Mesenteric fat pad (tissue), 1 donor: Measurements from ENCODE around the gene AK4. TPM values are rescaled to one million over a fixed set of nuclear protein-coding genes. Genes with fewer than 3 reads are reported as not detected.
"Not testable (repeated sequence)": the region's sequence is repeated elsewhere in the genome, so short reads cannot be mapped to it uniquely, and the experiment has no call there.

ENCODE experiments used
- DNase-seq: peaks from one replicate; pipeline ENCODE4 v3.0.0-alpha.2; 2020; ENCODE audit warnings: low spot score
- long read RNA-seq: library from polyadenylated mRNA; unstranded; transcript quantifications from one replicate; pipeline ENCODE4 v2.0.0, GENCODE V29; 2020
- total RNA-seq: library from RNA; stranded (reverse); fragmentation: NEBNext Ultra II Directional; extraction: Animal tissue kit (Norgen Biotek cat#: 25700); gene quantifications from one replicate; pipeline ENCODE4 v1.2.1, GENCODE V29; 2021
- donor health status: DM: yes; HTN: yes; CAD: no.

AK4 gene
- 101 TPM for total RNA-seq
- long read RNA-seq, full-length matches to known transcripts, result 135 of 165 reads
- long read RNA-seq, partial matches to known transcripts, result 1 of 165 reads
- long read RNA-seq, other reads (novel, unspliced or antisense), result 29 of 165 reads

DNA sequence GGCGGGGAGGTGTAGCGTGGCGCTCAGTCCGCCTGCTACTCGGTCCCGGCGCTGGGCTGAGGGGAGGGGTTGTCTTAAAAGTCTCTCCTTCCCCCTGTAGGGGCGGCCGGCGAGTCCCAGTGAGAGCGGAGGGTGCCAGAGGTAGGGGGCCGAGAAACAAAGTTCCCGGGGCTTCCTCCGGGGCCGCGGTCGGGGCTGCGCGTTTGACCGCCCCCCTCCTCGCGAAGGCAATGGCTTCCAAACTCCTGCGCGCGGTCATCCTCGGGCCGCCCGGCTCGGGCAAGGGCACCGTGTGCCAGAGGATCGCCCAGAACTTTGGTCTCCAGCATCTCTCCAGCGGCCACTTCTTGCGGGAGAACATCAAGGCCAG is at the start of gene AK4:
AK4 (plus strand) TSS at position 26 of the 370 bp plus-strand sequence; CDS start at position 231, 205 bp downstream.
- not testable (repeated sequence) for DNase-seq

DNA sequence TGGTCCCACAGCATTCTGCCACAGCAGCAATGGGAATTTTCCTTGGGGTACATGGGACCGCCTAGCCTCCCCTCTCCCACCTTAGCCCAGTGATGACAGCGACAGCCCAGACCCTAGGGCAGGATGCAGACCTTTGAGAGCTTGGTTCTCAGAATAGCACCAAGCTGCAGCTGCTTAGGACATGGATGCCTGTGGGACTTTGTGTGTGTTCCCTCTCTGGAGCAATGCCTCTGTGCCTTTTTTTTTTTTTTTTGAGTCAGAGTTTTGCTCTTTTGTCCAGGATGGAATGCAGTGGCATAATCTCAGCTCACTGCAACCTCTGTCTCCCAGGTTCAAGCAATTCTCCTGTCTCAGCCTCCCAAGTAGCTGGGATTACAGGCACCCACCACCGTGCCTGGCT is 44.2 kb upstream of the AK4 start:
- DNase-seq, result no peak

DNA sequence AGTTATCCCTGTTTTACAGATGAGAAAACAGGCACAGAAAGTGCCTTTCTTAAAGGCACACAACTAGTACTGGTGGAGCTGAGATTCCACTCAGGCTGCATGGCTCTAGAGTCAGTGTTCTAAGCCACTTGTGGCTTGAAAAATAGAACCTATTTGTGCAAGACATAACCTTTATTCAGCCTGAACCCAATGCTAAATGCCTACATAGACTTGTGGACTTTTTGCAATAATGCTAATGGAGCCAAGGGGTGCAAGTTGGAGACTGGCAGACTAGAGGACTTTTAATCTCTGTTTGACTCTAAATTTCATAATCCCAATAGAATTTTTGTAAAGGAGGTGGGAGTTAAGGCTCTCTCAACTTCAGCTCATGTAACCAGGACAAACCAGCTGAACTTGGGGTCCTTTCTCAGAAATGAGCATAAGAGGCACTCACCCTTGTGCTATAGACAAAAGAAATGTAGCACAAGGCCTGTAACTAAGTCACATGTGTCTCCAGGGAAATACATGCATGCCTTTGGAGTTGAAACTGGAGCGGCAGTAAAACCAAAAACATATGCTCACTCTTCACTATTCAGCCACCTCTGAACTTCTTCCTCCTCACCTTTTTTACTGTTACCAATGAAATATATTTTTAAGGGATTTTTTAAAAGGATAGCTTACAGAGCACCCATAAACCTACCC is 43.0 kb upstream of the AK4 start:
- no peak for DNase-seq

DNA sequence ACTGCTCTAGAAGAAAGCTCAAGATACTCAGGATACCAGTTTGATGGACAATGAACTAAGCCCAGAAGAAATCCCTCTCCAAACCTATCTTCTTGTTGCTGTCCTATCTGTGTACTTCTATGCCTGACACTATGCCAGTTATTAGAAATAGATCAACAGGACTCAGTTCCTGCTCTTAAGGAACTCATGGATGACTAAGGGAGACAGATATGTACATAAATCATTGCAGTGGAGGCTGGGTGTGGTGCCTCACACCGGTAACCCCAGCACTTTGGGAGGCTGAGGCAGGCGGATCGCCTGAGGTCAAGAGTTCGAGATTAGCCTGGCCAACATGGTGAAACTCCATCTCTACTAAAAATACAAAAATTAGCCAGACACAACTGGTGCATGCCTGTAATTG is 42.4 kb upstream of the AK4 start:
- DNase-seq, result no peak

DNA sequence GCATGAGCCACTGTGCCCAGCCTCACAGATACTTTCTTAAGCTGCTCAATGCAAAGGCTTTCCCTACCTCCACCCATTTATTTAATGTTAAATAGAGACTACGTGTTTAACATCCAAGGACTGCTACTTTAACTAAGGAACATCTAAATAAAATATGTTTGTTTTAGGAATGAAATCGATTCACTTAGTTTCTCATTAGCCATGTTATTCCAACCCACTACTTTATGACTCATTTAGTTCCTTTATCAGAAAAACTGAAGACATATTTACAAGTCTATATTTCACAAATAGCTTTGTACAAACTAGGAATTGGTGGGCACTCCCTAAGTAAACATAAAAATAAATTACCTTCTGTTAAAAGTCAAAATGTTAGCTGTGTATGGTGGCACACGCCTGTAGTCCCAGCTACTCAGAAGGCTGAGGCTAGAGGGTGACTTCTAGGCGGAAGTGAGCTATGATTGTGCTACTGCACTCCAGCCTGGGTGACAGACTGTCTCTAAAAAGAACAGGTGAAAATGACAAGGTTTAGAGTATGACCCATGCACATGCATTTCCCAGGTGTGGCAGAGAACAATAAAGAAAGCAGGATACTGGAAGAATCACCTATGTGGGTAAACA is 39.9 kb upstream of the AK4 start:
- DNase-seq, result no peak

DNA sequence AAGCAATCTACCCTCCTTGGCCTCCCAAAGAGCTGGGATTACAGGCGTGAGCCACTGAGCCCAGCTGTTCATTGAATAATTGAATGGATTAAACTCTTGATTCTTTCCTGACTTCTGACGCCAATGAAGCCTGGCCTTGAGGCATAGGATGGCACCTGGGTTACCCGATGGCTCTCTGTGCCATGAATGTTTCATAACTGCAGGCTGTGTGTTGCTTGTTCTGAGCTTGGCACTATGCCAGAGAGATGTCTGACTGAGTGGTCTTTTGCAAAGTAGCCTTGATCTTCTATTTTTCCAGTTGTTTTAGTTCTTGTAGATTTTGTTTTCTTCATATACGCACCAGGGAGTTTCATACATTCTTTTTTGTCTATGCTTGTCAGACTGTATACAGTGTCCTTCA is 38.5 kb upstream of the AK4 start:
- no peak for DNase-seq

DNA sequence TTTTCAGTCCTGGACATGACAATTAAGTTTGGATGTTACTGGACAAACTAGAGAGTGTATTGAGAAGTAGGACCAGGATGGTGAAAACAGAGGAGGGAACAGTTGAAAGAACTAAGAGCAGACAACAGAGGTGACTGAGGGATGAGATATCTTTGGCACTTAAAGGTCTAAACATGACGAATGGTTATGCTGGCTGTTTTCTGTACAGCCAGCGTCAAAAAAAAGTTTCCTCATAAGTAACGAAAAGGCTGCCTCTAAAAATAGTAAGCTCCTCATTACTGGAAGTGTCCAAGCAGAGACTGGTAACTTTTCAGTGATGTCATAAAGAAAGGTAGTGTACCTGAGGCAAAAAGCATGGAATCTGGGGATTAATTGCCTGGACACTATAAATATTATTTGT is 35.2 kb upstream of the AK4 start:
- DNase-seq, result no peak

DNA sequence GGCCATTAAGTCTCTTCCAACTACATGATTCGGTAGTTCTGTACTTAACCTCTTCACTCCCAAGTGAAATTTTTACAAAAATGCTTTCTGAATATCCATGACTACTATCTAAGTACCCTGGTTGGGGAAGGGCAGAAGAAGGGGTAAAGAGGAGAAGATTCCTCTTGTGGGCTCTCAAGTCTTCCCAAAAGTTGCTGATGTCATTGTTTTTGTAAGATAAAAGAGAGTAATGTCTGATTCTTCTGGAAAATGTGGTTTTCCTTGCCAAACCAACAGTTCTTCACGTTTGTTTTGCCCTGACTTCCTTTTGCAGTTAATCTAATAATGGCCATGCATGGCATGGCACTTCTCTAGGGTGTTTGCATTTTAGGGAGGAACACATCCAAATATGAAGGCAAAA is 34.7 kb upstream of the AK4 start:
- DNase-seq, result no peak

DNA sequence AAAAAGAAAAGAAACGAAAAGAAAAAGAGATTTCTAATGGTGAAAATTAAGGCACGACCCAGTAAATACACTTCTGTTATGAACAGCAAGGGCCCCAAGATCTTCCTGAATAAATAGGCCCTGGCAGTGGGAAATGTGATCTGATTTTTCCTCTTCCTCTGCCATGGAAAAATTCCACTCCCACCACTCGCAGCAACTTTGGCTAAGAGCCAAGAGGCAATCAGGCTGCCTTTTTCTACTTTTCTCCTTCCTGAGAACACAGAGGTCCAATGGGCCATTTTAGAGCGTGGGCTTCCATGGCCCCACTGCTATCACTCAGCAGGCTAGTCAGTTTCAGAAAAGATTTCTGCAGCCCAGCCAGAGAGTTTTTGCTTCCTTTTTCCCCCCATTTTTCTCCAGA is 33.7 kb upstream of the AK4 start:
- DNase-seq, result no peak

DNA sequence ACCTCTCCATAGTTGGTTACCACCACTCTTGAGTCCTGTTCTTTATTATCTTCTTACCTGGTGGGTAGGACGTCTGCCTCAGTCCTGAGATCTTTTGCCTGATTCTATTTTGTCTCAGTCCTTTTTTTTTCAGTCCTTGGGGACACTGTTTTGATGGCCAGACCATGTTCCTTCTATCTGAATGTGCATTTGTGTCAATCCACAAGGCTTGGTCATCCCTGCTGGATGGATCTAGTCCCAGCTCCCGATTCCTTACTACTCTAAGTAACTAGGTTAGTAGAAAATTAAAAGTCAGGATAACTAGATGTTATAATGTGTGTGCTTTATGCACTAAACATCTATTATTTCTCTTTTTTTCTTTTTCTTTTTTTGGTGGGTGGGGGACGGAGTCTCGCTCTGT is 28.1 kb upstream of the AK4 start:
- no peak for DNase-seq

DNA sequence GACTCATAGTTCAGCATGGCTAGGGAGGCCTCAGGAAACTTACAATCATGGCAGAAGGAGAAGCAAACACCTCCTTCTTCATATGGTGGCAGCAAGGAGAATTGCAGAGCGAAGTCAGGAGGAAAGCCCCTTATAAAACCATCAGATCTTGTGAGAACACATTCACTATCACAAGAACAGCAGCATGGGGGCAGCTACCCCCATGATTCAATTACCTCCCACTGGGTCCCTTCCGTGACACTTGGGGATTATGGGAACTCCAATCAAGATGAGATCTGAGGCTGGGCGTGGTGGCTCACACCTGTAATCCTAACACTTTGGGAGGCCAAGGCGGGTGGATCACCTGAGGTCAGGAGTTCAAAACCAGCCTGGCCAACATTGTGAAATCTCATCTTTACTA is 18.9 kb upstream of the AK4 start:
- not testable (repeated sequence) for DNase-seq

DNA sequence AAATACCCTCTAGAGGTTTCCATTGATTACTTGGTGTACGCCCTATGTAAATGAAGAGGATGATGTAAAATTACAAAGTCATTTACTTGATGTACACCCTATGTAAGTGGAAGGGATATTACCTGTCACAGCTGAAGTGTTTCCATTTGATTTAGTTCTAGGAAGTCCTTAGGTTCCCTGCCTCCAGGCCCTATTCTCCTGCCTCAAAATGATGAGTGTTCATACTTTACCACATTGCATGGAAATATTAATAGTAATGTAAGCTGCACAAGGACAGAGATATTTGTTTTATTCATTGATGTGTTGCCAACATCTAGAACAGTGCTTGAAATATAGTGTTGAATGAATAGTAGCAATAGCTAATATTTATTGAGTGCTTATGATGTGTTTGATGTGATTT is 9.5 kb upstream of the AK4 start:
- DNase-seq, result no peak

DNA sequence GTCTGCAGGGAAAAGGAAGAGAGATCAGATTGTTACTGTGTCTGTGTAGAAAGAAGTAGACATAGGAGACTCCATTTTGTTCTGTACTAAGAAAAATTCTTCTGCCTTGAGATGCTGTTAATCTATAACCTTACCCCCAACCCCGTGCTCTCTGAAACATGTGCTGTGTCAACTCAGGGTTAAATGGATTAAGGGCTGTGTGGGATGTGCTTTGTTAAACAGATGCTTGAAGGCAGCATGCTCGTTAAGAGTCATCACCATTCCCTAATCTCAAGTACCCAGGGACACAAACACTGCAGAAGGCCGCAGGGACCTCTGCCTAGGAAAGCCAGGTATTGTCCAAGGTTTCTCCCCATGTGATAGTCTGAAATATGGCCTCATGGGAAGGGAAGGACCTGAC is 8.2 kb upstream of the AK4 start:
- not testable (repeated sequence) for DNase-seq

DNA sequence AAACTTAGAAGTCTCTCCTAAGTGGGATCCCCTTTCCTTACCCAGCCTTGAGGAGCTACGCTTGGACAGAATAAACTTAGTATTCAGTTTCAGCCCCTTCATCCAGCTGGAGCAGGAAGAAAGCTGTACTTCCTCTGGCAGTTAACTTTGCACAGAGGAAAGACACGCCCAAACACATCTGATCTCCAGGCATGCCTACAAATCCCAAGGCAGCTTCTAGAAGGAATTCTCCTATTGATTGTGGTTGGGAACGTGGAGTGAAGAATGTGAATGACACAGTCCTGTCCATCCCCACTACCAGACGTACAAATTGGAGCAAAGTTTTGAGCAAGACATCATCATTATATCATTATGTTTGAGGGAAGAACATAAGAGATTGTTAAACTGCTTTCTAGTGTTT is 6.6 kb upstream of the AK4 start:
- DNase-seq, result no peak

DNA sequence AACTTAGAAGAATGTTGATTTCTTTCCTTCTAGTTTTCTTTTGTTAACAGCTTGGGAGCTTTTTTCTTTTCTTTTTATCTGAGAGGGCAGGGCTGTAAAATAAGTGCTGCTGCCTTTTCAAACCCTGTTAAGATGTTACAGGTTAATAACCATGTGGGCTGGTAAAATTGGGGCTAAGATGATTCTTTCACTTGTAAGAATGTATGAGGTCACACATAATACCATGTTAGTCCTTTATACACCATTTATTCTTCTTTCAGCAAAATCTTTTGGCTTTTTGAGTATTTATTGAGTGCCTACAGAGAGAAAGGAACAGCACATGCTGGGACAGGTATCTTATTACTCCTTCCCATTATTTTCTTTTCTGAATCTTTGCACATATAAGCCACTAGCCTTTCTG is 6.1 kb upstream of the AK4 start:
- DNase-seq, result no peak

DNA sequence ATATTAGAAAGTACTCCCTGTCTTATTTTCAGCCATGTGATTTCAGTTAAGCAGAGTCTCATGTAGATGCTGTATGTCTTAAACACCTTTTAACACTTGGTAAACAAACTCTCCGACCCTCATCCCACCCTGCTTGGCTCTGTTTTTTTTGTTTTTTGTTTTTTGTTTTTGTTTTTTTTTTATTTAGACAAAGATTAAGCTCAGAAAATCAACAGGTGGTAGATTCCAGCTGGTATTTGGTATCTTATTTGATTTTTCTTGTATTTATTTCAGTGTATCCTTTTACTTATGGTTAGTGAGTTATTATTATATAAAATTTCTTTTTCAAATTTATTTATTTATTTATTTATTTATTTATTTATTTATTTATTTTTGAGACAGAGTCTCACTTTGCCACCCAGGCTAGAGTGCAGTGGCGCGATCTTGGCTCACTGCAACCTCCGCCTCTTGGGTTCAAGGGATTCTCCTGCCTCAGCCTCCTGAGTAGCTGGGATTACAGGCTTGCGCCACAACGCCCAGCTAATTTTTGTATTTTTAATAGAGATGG is 4.8 kb upstream of the AK4 start:
- DNase-seq, result not testable (repeated sequence)

DNA sequence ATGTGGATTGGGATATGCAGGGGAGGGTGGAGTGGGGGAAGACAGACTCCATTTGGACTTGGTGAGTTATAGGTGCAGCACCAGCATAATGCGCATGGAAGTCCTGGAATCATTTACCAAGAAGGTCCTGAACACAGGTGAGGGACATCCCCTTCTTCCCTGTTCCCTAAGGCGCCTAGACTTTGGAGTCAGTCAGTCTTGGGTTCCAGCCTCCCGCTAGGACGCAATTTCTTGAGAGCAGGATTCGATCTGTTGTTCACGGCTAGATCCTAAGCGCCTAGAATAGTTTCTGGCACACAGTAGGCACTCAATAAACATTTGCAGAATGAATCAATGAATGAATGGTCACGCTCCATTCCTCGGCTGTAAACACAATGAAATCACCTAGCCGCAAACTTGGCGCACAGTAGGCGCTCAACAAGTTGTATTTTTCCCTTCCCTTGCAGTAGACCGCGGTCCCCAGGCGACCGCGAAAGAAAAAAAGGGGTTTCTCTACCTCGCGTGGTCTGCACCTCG is 1.0 kb upstream of the AK4 start:
- no peak for DNase-seq

DNA sequence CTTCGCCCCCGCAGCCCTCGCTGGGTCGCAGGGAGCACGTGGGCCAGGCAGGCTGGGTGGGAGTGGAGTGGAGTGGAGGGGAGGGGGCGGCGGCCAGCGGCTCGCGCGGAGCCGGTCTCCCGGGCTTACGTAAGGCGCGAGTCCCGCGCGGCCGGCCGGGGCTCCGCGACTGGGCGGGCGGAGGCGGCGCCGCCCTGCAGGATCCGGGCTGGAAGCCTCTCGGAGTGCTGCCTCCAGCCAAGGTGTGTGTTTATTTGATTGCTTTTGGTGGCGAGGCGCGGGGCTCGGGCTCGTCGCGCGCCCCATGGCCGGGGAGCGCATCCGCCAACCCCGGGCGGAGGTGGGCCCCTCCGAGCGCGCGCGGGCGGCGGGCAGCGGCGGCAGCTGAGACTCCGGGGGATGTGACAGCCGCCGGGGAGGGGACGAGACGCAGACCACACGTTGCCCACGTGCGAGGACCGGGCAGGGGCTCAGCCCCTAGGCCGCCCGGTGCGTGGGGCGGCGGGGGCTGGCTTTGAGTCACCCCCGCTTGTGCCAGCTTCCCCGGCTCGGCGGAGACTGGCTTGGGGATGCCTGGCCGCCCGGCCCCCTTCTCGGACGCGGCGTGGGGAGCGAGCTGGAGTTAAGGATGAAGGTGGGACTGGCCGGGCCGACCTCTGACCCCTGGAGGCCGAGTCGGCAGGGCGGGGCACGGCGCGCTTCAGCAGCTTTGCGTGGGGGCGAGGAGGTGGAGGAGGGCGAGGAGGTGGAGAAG is 402 bp upstream of the AK4 start:
- peak; percentile 91 for DNase-seq

DNA sequence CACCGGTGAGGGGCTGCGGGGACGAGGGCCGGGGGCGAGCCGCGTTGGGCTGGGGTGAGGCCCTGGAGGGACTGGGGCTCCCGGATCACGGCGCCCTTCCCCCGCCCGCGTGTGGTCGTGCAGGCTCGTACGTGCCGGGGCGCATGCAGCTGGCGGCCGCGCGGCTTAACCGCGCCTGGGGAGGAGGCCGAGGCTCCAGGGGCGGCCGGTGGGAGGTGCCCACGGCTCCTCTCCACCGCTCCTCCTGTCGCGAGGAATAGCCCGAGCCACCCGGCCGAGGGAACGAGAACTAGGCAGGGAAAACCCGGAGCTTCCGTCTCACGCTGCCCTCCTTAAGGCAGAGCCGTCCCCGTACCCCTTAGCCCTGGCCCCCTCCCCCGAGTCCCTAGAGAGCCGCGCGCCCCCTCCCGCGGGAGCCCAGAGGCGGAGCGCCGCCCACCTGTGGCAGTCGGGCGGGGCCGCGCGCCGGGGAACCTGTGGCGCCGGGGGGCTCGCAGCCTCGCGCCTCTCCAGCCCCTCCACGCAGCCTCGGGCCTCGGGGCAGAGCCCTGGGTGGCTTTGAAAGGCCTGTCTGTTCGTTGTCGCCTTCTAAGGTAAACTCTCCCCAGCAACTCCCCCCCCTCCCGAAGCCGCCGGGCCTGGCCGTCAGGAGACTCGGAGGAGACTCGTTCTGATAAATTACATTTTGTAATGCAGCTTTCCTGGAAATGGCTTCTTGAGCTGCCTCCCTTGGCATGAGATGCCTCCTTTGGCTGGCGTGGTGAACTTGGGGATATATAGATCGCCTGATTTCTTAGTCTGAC is 746 bp downstream of the AK4 start:
- DNase-seq, result no peak

DNA sequence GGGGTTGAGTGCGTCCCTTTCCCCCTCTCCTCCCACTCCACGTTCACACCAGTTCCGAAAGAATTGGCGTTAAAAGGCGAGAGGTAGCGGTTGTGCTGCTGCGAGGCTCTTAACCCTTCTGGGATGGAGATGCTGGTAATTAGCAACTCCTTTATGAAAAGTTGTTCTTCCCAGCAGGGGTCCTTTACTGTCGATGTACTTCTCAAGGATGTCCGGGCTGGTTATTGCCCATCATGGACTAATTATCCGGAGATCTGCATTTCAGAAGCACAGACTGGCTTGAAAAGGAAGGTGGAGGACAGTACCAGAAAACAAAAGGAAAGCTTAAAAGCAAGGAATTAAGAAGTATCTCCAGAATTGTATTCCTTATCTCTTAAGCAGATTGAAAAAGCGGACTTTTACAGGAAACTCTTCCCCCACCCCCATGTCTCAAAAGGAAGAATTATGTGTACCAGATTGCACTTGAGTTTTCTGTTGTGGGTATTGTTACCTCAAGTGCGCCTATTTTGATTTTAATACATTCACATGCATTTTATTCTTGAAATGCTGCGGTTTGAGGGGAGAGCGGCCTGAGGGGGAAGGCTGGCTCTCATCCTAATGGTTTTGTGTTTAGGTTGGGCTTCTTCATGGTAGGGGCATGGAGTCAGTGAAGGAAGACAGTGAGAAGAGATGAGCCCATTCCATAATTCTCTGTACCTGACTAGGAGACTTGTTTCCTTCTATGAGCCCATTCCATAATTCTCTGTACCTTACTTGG is 1.5 kb downstream of the AK4 start:
- no peak for DNase-seq
